ENCODE measurements around the gene DECR2.
"Not testable (repeated sequence)": the region's sequence is repeated elsewhere in the genome, so short reads cannot be mapped to it uniquely, and the experiment has no call there.

DECR2 gene

GRCh38 chr16:366476-366875 lies 35.2 kb upstream of the DECR2 start:
- no peak for DNase-seq (ENCODE audit: low read depth in 2 of 2)

DNA sequence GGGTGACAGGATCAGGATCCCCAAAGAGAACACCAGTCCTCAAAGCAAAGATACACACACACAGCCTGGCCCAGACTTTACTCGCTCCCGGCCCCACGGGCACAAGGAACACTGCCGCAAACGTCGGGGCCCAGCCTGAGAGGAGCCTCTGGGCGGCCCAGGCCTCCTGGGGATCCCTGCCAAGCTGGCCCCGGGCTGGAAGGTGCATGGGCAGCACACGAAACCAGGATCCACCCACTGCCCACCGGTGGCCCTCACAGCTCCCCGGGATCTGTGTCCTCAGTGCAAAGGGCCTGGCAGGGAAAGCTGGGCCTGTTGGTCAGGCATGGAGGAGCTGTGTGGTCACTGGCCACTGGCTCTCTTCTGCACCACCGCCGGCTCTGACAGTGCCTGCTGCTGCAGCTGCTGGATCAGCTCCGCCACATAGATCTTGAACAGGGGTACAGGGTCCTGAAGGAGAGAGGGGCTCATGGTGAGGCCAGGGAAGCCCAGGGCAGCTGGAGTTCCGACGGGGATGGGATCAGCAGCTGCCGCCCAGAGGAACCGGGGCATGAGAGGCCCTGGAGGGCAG lies 34.3 kb upstream of the DECR2 start:
- DNase-seq (ENCODE audit: low read depth in 2 of 2): no peak

DNA sequence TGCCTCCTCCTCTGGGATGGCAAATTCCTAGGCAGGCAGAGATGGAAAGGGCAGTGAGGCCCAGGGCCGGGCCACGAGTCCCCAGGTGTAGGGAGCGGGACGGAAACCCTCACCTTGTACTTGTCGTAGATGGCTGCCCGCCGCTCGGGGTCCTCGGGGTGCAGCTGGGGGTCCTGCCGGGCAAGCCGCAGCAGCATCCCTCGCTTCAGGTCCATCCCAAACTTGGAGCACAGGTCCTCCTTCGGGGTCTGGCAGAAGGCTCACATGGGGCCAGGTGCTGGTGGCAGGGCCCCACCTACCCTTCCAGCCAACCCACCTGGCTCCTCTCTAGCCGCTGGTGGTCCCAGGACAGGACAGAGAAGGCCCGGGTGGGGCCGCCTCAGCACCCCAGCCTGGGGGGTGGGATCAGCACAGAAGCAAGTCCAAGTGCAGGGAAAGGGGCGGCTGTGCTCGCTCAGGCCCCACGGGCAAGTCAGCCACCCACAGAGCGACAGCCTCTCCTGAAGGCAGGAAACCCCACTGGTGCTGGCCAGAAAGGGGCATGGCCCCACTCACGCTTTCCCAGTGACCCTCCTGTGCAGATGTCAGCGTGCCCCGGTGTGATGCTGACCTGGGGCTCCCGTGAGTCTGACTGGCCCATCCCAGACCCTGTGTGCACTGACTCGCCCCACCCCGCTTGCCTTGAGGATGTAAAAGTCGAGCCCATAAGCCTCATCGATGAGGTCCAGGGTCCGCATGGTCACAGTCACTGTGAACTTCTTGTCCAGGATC lies 33.1 kb upstream of the DECR2 start:
- no peak for DNase-seq (ENCODE audit: low read depth in 2 of 2)

- no peak for DNase-seq (ENCODE audit: low read depth in 2 of 2)
Measured at GRCh38 chr16:369275-369865, 32.3 kb upstream of the DECR2 start.

- no peak for DNase-seq (ENCODE audit: low read depth in 2 of 2)
Measured at GRCh38 chr16:369866-370436, 31.7 kb upstream of the DECR2 start.

- peak; percentile 86 to 92 for DNase-seq (ENCODE audit: low read depth in 2 of 2)
Measured at GRCh38 chr16:370443-370842, 31.2 kb upstream of the DECR2 start, which contains the start of gene MRPL28. MRPL28 (minus strand) TSS chr16:370538; CDS start chr16:370218, 320 bp downstream.

DNA sequence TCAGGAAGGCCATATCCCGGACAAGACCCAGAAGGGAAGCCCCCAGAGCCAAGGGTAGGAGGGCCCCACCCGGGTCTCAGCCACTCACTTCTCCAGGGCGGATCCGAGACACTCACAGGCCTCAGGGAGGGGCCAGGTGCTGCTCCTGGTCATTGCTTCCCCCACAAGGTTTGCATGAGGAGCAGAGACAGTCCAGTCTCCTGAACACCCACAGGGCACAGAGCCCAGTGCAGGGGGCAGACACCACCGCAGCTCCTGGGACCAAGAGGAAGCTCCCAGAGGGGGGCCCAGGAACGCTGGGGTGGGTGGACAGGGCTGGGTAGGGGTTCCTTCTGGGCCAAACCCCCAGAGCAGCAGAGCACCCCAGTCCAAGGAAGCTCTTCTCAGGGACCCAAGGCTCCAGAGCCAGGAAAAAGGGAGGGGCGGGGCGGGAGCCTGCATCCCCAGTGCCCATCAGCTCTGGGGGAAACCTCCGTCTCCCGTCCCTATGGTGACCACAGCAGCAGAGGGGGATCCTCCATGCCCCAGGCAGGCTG lies 30.6 kb upstream of the DECR2 start:
- no peak for DNase-seq (ENCODE audit: low read depth in 2 of 2)

DNA sequence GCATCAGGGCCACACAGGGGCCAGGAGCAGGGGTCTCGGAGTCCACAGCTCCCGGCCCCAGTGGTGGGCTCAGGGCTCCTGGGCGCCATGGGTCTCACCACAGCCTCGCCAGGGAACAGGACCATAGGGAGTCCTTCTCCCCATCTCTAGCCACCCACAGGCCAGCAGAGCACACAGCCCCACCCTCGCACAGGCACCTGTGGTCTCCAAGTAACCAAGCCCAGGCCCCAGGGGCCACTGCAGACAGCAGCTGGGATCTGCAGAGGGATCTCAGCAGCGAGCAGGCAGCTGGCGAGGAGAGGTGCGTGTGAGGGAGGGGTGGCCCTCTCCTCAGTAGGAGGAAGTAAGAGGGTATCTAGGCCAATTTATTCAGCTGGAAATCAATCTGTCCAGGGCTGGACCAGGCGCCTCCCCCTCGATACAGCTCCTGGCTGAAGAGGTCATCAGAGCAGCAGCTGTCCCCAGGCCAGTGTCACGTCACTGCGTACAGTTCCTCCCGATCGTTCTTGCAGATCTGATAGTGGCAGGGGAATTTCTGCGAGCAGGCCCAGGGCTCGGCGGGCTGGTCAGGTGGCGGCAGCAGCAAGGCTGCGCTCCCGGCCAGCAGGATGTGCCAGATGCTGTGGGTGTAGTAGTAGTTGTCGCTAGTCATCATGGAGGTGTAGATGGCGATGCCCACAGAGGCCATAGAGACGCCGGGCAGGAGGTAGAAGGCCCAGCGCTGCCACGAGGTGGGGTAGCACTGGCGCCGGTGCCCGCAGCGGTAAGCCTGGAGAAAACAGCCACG lies 30.0 kb upstream of the DECR2 start:
- no peak for DNase-seq (ENCODE audit: low read depth in 2 of 2)

DNA sequence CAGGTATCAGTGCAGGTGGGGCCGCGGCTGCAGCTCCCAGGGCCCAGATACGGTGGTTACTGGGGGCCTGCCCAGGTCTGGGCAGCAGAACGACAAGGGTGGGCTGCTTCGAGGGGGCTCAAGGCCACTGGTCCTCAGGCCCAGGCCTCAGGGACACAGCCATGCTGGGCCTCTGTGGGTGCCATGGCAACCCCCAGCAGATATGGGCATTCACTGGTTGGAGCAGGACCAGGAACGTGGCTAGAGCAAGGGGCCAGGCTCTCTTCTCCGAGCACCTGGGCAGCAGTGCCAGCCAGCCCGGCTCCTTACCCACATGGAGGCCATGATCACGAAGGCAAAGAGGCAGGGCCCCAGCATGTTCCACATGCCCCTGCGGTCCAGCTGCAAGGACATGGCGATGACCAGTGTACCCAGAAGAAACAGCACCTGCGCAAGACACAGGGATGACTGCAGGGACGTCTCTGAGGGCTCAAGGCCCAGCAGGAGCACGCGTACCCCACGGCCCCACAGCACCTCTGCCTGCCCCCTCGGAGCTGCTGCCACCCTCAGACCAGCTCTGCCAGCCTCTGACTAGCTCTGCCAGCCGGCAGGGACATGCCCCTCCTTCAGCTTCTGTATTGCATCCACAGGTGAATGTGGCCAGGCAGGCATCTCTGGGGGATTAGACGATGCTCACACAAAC lies 29.2 kb upstream of the DECR2 start:
- DNase-seq (ENCODE audit: low read depth in 2 of 2): no peak

DNA sequence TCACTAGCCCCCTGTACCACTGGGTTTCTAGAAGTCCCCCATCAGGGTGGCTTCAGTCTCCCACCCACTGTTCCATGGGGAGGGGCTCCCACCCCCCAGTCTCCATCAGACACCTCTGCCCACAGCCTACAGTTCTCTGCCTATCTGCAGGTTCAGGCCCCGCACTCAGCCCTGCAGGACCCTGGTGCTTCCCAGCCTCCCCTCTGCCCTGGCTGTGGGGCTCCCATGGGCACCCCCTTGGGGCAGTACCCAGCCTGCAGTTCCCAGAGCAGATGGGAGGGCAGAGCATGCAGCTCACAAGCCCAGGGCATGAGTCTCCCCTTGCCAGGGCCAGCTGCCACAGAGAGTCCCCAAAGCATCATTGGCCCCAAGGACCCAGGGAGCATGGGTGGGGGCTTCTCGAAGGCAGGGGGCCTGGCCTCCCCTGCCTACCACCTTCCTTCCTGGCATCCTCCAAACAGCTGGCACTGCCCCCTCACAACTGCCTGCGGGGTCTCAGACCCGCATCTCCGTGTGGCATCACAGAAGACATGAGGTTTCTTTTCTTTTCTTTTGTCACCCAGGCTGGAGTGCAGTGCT lies 28.6 kb upstream of the DECR2 start:
- DNase-seq (ENCODE audit: low read depth in 2 of 2): no peak

- no peak for DNase-seq (ENCODE audit: low read depth in 2 of 2)
Measured at GRCh38 chr16:373848-374615, 27.7 kb upstream of the DECR2 start.

GRCh38 chr16:374616-374926 lies 27.1 kb upstream of the DECR2 start:
- no peak for DNase-seq (ENCODE audit: low read depth in 2 of 2)

DNA sequence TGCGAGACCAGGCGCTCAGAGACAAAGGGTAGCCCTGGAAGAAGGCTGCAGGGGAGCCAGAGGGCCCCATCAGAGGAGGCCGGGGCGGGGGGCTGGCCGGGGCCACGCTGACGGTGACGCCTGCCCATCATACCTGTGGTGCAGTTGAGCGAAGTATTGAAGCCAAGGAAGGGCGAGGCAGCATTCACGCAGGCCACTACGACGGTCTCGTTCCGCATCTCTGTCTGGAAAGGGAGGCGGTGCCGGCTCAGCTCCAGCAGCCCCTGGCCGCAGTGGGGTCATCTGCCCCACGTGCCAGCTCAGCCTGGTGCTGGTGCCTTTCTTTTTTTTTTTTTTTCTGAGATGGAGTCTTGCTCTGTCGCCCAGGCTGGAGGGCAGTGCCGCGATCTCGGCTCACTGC lies 26.5 kb upstream of the DECR2 start:
- DNase-seq (ENCODE audit: low read depth in 2 of 2): no peak

GRCh38 chr16:375927-376816 lies 25.5 kb upstream of the DECR2 start:
- no peak for DNase-seq (ENCODE audit: low read depth in 2 of 2)

- DNase-seq (ENCODE audit: low read depth in 2 of 2): no peak
Measured at GRCh38 chr16:376817-377418, 24.8 kb upstream of the DECR2 start.

DNA sequence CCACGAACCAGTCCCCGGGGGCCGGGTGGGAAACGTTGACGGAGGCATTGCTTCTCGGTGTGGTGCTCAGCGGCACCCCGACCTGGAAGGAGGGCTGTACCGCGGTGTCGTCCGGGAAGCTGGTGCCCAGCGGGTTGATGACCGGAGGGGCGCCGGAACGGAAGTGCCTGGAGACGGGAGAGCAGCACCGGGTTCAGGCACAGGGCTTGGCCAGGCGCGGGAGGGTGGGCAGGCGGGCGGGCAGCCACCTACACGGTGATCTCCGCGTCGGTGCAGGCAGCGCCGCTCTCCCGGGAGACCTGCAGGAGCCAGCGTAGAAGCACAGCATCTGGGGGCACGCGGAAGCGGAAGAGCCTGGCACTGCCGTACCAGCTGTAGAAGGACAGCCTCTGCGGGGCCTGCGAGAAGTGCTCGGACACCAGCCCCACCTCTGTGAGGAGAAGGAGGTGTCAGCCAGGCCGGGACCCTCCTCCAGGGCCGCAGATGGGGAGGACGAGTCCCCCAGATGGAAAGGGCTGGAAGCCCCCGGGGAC lies 24.2 kb upstream of the DECR2 start:
- DNase-seq (ENCODE audit: low read depth in 2 of 2): no peak

DNA sequence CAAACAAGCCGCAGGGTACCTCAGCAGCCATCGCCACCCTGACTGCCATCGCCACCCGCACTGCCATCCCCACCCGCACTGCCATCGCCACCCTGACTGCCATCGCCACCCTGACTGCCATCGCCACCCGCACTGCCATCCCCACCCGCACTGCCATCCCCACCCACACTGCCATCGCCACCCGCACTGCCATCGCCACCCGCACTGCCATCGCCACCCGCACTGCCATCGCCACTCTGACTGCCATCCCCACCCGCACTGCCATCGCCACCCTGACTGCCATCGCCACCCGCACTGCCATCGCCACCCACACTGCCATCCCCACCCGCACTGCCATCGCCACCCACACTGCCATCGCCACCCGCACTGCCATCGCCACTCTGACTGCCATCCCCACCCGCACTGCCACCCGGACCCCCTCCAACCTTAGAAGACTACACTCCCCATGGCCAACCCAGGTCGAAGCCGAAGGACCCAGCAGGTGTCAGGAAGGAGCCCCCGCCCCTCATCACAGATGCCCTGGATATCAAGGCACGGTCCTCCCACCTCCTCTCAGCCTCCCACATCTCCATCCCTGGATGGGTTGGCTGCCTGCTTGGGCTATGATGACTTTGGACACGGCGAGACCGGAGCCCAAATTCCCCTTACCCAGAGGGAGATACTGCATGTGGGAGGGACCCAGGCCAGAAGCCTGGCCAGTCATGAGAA lies 23.4 kb upstream of the DECR2 start:
- DNase-seq (ENCODE audit: low read depth in 2 of 2): not testable (repeated sequence)

DNA sequence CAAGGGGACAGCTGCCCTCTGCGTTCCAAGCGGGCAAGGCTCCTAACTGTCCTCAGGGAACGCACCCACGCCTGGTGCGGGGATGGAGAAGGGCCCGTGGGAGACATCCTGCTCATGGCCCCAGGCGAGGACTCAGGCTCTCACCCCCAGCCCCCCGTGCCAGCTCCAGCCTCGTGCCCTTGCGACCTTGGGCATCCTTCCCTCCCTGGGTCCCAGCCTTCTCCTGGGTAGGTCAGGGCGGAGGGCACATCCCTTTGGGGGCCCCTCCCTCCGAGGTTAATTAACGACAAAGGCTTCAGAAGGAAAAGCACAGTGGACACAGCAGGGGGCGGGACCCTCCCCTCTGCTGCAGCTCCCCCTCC lies 22.9 kb upstream of the DECR2 start:
- DNase-seq (ENCODE audit: low read depth in 2 of 2): no peak

Data from stimulated activated CD8-positive, alpha-beta memory T cell treated with anti-CD3 and anti-CD28 coated beads, Interleukin-2, amount 100 ng/mL, for 48 hours (primary cell).